SK-N-SH treated with all-trans-retinoic acid at 6 μM for 48 hours (cell line): ENCODE data around the gene ATP8A2.

Experiments used
- ATAC-seq: fragments of 200-7000 bp; cut with Tn5 transposase; 3 replicates; pipeline ENCODE4 v1.9.1; 2020; ENCODE audit warnings: mild to moderate bottlenecking, moderate library complexity
- ARNTL ChIP-seq: fragments of 450-650 bp; formaldehyde crosslinking; IDR thresholded peaks from 2 replicates; pipeline ENCODE4 v1.5.0; 2020; ENCODE audit warnings: low read depth, mild to moderate bottlenecking, moderate library complexity, borderline replicate concordance
- BACH2 ChIP-seq: fragments of 250-450 bp; sonication (Bioruptor Pico); IDR thresholded peaks from 2 replicates; pipeline ENCODE4 v1.9.0; 2021; ENCODE audit warnings: mild to moderate bottlenecking, borderline replicate concordance
- CREB5 ChIP-seq: fragments of 250-450 bp; sonication (Bioruptor Pico); IDR thresholded peaks from 2 replicates; pipeline ENCODE4 v1.5.1; 2020; ENCODE audit warnings: low read depth, mild to moderate bottlenecking, moderate library complexity
- CSDC2 ChIP-seq: fragments of 250-450 bp; sonication (Bioruptor Pico); IDR thresholded peaks from 2 replicates; pipeline ENCODE4 v1.5.0; 2020; ENCODE audit warnings: mild to moderate bottlenecking, moderate library complexity
- CSRNP3 ChIP-seq: fragments of 250-450 bp; sonication (Bioruptor Pico); IDR thresholded peaks from 2 replicates; pipeline ENCODE4 v1.5.1; 2021; ENCODE audit warnings: mild to moderate bottlenecking, moderate library complexity
- ESRRG ChIP-seq: fragments of 250-450 bp; sonication (Bioruptor Pico); IDR thresholded peaks from 2 replicates; pipeline ENCODE4 v1.6.1; 2021; ENCODE audit warnings: mild to moderate bottlenecking
- GLIS3 ChIP-seq: fragments of 250-450 bp; sonication (Bioruptor Pico); IDR thresholded peaks from 2 replicates; pipeline ENCODE4 v1.5.0; 2020; ENCODE audit warnings: mild to moderate bottlenecking, moderate library complexity
- ISL1 ChIP-seq: fragments of 250-450 bp; sonication (Bioruptor Pico); IDR thresholded peaks from 2 replicates; pipeline ENCODE4 v2.1.2; 2022; ENCODE audit warnings: mild to moderate bottlenecking, moderate library complexity
- OSR1 ChIP-seq: fragments of 250-450 bp; sonication (Bioruptor Pico); IDR thresholded peaks from 2 replicates; pipeline ENCODE4 v1.8.0; 2022; ENCODE audit warnings: moderate library complexity, mild to moderate bottlenecking, inconsistent platforms
- POU6F1 ChIP-seq: fragments of 250-450 bp; sonication (Bioruptor Pico); IDR thresholded peaks from 2 replicates; pipeline ENCODE4 v1.8.0; 2021; ENCODE audit warnings: low read depth, mild to moderate bottlenecking, moderate library complexity, borderline replicate concordance
- PPARA ChIP-seq: fragments of 250-450 bp; sonication (Bioruptor Pico); IDR thresholded peaks from 2 replicates; pipeline ENCODE4 v1.5.0; 2020; ENCODE audit warnings: mild to moderate bottlenecking, borderline replicate concordance
- RARB ChIP-seq: fragments of 250-450 bp; sonication (Bioruptor Pico); IDR thresholded peaks from 2 replicates; pipeline ENCODE4 v1.8.0; 2021; ENCODE audit warnings: mild to moderate bottlenecking, moderate library complexity
- SNAI2 ChIP-seq: fragments of 250-450 bp; sonication (Bioruptor Pico); IDR thresholded peaks from 2 replicates; pipeline ENCODE4 v1.5.0; 2020; ENCODE audit warnings: mild to moderate bottlenecking, moderate library complexity
- TSHZ2 ChIP-seq: fragments of 250-450 bp; sonication (Bioruptor Pico); IDR thresholded peaks from 2 replicates; pipeline ENCODE4 v1.5.0; 2020; ENCODE audit warnings: mild to moderate bottlenecking, moderate library complexity
- ZC3H10 ChIP-seq: fragments of 250-450 bp; sonication (Bioruptor Pico); IDR thresholded peaks from 2 replicates; pipeline ENCODE4 v1.5.1; 2021; ENCODE audit warnings: mild to moderate bottlenecking, moderate library complexity
- ZFP30 ChIP-seq: fragments of 450-650 bp; formaldehyde crosslinking; IDR thresholded peaks from 2 replicates; pipeline ENCODE4 v1.5.0; 2022; ENCODE audit warnings: mild to moderate bottlenecking, moderate library complexity
- ZNF565 ChIP-seq: fragments of 450-650 bp; formaldehyde crosslinking; conservative IDR thresholded peaks from 2 replicates; pipeline ENCODE4 v1.5.0; 2020; ENCODE audit warnings: low read depth, mild to moderate bottlenecking, moderate library complexity
- ZNF70 ChIP-seq: fragments of 450-650 bp; formaldehyde crosslinking; IDR thresholded peaks from 2 replicates; pipeline ENCODE4 v1.5.0; 2020; ENCODE audit warnings: mild to moderate bottlenecking, moderate library complexity
- ZNF8 ChIP-seq: fragments of 450-650 bp; formaldehyde crosslinking; IDR thresholded peaks from 2 replicates; pipeline ENCODE4 v1.5.0; 2020; ENCODE audit warnings: mild to moderate bottlenecking, moderate library complexity
- TF ChIP-seq, protein P1 (sequence below): fragments of 250-450 bp; sonication (Bioruptor Pico); IDR thresholded peaks from 2 replicates; pipeline ENCODE4 v1.8.0; 2020; ENCODE audit warnings: mild to moderate bottlenecking, moderate library complexity, borderline replicate concordance

The ATP8A2 gene

DNA sequence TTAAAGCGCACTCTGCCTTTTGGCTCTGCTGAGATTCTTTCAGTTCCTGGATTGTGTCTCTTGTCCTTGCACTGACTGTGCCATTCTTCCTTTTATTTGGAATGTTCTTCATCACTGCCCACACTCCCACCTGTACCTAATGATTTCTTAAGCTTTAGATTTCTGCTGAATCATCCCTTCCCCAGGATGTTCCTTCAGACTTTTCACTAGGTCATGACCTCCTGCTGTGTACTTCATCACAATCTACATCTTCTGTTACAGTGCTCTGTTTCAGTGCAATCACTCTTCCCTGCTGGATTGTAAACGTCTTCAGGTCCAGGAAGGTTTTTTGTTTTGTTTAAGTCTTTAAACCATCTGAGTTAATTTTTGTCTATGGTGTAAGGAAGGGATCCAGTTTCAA lies 281.0 kb downstream of the ATP8A2 start (continued):
- TF ChIP-seq CREB5, result no peak
- TF ChIP-seq, all 23 proteins: peak for 0

- no peak for ATAC-seq
- TF ChIP-seq CSRNP3 (CRISPR knock-in tag) (no peak), TSHZ2 (CRISPR knock-in tag) (no peak), OSR1 (CRISPR knock-in tag) (no peak)
These were observed 282.5 kb downstream of the ATP8A2 start for GRCh38 chr13:25654322-25654721.

- TF ChIP-seq CSDC2 (CRISPR knock-in tag) (no peak), RARB (CRISPR knock-in tag) (no peak), SNAI2 (CRISPR knock-in tag) (no peak), ZNF8 (no peak), OSR1 (CRISPR knock-in tag) (no peak), PPARA (CRISPR knock-in tag) (no peak), GLIS3 (CRISPR knock-in tag) (no peak), POU6F1 (CRISPR knock-in tag) (no peak), TSHZ2 (CRISPR knock-in tag) (no peak), ISL1 (CRISPR knock-in tag) (no peak), ESRRG (CRISPR knock-in tag) (no peak), ZNF565 (CRISPR knock-in tag) (no peak), BACH2 (no peak), ZC3H10 (CRISPR knock-in tag) (no peak), ARNTL (no peak), ZNF70 (CRISPR knock-in tag) (no peak), ZFP30 (CRISPR knock-in tag) (no peak)
- TF ChIP-seq, protein P1, sequence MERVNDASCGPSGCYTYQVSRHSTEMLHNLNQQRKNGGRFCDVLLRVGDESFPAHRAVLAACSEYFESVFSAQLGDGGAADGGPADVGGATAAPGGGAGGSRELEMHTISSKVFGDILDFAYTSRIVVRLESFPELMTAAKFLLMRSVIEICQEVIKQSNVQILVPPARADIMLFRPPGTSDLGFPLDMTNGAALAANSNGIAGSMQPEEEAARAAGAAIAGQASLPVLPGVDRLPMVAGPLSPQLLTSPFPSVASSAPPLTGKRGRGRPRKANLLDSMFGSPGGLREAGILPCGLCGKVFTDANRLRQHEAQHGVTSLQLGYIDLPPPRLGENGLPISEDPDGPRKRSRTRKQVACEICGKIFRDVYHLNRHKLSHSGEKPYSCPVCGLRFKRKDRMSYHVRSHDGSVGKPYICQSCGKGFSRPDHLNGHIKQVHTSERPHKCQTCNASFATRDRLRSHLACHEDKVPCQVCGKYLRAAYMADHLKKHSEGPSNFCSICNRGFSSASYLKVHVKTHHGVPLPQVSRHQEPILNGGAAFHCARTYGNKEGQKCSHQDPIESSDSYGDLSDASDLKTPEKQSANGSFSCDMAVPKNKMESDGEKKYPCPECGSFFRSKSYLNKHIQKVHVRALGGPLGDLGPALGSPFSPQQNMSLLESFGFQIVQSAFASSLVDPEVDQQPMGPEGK (CRISPR knock-in tag), result no peak
- ATAC-seq, result no peak
These were observed 285.4 kb downstream of the ATP8A2 start for GRCh38 chr13:25657157-25657556.
